ENCODE results near the gene MLIP. TPM values are rescaled to one million over a fixed set of nuclear protein-coding genes. Genes with fewer than 3 reads are reported as not detected.

MLIP gene
- total RNA-seq, 1 experiment from 2014 or later = not detected

GRCh38 chr6:54125493-54125892 lies 14.2 kb downstream of the MLIP start (continued):
- TF ChIP-seq, protein P1, sequence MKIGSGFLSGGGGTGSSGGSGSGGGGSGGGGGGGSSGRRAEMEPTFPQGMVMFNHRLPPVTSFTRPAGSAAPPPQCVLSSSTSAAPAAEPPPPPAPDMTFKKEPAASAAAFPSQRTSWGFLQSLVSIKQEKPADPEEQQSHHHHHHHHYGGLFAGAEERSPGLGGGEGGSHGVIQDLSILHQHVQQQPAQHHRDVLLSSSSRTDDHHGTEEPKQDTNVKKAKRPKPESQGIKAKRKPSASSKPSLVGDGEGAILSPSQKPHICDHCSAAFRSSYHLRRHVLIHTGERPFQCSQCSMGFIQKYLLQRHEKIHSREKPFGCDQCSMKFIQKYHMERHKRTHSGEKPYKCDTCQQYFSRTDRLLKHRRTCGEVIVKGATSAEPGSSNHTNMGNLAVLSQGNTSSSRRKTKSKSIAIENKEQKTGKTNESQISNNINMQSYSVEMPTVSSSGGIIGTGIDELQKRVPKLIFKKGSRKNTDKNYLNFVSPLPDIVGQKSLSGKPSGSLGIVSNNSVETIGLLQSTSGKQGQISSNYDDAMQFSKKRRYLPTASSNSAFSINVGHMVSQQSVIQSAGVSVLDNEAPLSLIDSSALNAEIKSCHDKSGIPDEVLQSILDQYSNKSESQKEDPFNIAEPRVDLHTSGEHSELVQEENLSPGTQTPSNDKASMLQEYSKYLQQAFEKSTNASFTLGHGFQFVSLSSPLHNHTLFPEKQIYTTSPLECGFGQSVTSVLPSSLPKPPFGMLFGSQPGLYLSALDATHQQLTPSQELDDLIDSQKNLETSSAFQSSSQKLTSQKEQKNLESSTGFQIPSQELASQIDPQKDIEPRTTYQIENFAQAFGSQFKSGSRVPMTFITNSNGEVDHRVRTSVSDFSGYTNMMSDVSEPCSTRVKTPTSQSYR (CRISPR knock-in tag; IDR thresholded peaks at IDR 0.05) = no peak
- TF ChIP-seq NFE2L1 (CRISPR knock-in tag; IDR thresholded peaks at IDR 0.05) = no peak
- no peak for TF ChIP-seq ERG (CRISPR knock-in tag; IDR thresholded peaks at IDR 0.05)
- no peak for TF ChIP-seq CDX4 (CRISPR knock-in tag; IDR thresholded peaks at IDR 0.05; ENCODE audit: borderline replicate concordance)
- TF ChIP-seq OVOL2 (CRISPR knock-in tag; IDR thresholded peaks at IDR 0.05; ENCODE audit: borderline replicate concordance) = no peak
- no peak for TF ChIP-seq MLX (CRISPR knock-in tag; IDR thresholded peaks at IDR 0.05)
- TF ChIP-seq SOX15 (CRISPR knock-in tag; IDR thresholded peaks at IDR 0.05) = no peak
- TF ChIP-seq SP1 (CRISPR knock-in tag; conservative IDR thresholded peaks at IDR 0.05) = no peak
- TF ChIP-seq ATF1 (CRISPR knock-in tag; IDR thresholded peaks at IDR 0.05) = no peak
- no peak for TF ChIP-seq HMGXB4 (CRISPR knock-in tag; IDR thresholded peaks at IDR 0.05)

DNA sequence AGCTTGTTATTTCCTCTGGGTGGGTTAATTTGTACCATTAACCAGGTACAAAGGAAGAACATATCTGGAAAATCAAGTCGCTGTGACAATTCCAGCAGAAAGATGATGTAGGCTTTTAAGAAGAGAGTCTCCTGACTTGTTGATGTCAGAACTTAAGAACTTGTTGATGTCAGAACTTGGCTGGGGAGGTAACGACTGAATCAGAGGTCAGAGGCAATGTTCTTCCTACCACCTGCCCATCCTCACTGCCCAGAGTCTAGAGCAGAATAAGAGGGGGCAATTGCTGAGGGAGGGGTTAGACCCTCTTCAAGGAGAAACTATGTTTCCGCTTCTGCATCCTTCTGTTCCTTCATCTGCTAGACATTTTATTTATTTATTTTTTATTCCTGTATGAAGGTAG lies 18.9 kb downstream of the MLIP start:
- DNase-seq (ENCODE audit: low spot score) (no peak), ATAC-seq (no peak)
- ChIA-PET POLR2A (no interaction called here), CTCF (no interaction called here)
- TF ChIP-seq FOXJ3 (CRISPR knock-in tag; IDR thresholded peaks at IDR 0.05; ENCODE audit: borderline replicate concordance) (no peak), JUN (CRISPR knock-in tag; IDR thresholded peaks at IDR 0.05) (no peak), SMAD4 (CRISPR knock-in tag; IDR thresholded peaks at IDR 0.05) (no peak), OVOL2 (CRISPR knock-in tag; IDR thresholded peaks at IDR 0.05; ENCODE audit: borderline replicate concordance) (no peak), NFATC4 (CRISPR knock-in tag; IDR thresholded peaks at IDR 0.05) (no peak)
- TF ChIP-seq, protein P2, sequence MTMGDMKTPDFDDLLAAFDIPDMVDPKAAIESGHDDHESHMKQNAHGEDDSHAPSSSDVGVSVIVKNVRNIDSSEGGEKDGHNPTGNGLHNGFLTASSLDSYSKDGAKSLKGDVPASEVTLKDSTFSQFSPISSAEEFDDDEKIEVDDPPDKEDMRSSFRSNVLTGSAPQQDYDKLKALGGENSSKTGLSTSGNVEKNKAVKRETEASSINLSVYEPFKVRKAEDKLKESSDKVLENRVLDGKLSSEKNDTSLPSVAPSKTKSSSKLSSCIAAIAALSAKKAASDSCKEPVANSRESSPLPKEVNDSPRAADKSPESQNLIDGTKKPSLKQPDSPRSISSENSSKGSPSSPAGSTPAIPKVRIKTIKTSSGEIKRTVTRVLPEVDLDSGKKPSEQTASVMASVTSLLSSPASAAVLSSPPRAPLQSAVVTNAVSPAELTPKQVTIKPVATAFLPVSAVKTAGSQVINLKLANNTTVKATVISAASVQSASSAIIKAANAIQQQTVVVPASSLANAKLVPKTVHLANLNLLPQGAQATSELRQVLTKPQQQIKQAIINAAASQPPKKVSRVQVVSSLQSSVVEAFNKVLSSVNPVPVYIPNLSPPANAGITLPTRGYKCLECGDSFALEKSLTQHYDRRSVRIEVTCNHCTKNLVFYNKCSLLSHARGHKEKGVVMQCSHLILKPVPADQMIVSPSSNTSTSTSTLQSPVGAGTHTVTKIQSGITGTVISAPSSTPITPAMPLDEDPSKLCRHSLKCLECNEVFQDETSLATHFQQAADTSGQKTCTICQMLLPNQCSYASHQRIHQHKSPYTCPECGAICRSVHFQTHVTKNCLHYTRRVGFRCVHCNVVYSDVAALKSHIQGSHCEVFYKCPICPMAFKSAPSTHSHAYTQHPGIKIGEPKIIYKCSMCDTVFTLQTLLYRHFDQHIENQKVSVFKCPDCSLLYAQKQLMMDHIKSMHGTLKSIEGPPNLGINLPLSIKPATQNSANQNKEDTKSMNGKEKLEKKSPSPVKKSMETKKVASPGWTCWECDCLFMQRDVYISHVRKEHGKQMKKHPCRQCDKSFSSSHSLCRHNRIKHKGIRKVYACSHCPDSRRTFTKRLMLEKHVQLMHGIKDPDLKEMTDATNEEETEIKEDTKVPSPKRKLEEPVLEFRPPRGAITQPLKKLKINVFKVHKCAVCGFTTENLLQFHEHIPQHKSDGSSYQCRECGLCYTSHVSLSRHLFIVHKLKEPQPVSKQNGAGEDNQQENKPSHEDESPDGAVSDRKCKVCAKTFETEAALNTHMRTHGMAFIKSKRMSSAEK (CRISPR knock-in tag; IDR thresholded peaks at IDR 0.05; ENCODE audit: borderline replicate concordance) = no peak
- TF ChIP-seq, protein P3, sequence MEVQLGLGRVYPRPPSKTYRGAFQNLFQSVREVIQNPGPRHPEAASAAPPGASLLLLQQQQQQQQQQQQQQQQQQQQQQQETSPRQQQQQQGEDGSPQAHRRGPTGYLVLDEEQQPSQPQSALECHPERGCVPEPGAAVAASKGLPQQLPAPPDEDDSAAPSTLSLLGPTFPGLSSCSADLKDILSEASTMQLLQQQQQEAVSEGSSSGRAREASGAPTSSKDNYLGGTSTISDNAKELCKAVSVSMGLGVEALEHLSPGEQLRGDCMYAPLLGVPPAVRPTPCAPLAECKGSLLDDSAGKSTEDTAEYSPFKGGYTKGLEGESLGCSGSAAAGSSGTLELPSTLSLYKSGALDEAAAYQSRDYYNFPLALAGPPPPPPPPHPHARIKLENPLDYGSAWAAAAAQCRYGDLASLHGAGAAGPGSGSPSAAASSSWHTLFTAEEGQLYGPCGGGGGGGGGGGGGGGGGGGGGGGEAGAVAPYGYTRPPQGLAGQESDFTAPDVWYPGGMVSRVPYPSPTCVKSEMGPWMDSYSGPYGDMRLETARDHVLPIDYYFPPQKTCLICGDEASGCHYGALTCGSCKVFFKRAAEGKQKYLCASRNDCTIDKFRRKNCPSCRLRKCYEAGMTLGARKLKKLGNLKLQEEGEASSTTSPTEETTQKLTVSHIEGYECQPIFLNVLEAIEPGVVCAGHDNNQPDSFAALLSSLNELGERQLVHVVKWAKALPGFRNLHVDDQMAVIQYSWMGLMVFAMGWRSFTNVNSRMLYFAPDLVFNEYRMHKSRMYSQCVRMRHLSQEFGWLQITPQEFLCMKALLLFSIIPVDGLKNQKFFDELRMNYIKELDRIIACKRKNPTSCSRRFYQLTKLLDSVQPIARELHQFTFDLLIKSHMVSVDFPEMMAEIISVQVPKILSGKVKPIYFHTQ (CRISPR knock-in tag; IDR thresholded peaks at IDR 0.05) = no peak
- H3K27me3 Mint-ChIP-seq (ENCODE audit: low read depth) = no peaks in the 10 kb centered on the region
- H3K4me3 Mint-ChIP-seq = no peak overlapping the region
- H3K9me3 Mint-ChIP-seq = no peaks in the 10 kb centered on the region
- no peaks in the 10 kb centered on the region for H3K36me3 Mint-ChIP-seq
- H3K27ac Mint-ChIP-seq = no peak overlapping the region
- peaks cover 5% of the 10 kb centered on the region for H3K4me1 Mint-ChIP-seq
